Measurements from ENCODE around the gene ATXN7L3B. TPM values are rescaled to one million over a fixed set of nuclear protein-coding genes. Genes with fewer than 3 reads are reported as not detected.

ATXN7L3B gene
- total and polyA plus RNA-seq, 2 donors (not counting 3 experiments of a cell fraction or from before 2014, with no cell fraction given): 18.1 to 25.0 TPM

DNA sequence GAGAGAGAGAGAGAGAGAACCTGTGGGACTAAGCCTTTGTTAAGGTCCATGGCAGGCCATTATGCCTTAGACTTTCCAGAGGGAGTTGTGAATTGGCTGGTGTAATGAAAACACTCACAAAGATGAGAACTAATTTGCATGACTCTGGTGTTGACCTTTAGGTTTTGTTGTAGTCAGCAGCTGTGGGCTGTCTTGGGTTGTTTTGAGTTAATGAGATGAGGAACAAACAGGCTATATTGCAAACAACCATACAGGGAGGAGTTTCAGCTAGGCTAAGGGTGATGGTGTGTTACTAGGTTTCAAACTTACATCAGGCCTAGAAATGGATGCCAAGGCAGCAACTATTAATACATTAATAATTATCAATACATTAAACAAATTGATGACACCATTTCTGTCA, 26.3 kb downstream of the ATXN7L3B start:
- Histone ChIP-seq H3K9ac (replicated peaks; ENCODE audit: extremely low read depth, insufficient read depth, low read length) (no peak overlapping the region), H3K4me3 (replicated peaks in 1 of 3; ENCODE audit: insufficient read depth in 1 of 3, low read depth in 1 of 3, low read length in 3 of 3) (no peak overlapping the region), H3K9me3 (replicated peaks; ENCODE audit: control insufficient read depth, insufficient read depth, low read length) (no peaks in the 10 kb centered on the region), H3K9me1 (replicated peaks; ENCODE audit: control insufficient read depth, extremely low read depth, insufficient read depth, low read length) (no peaks in the 10 kb centered on the region), H3K4me1 (ENCODE audit: control insufficient read depth, extremely low read depth, insufficient read depth, low read length) (no peaks in the 10 kb centered on the region), H3K36me3 (ENCODE audit: control insufficient read depth in 2 of 2, extremely low read depth in 1 of 2, insufficient read depth in 2 of 2, low read length in 2 of 2) (no peaks in the 10 kb centered on the region), H2AFZ (ENCODE audit: low read depth, low read length) (no peak overlapping the region), H3K27ac (ENCODE audit: insufficient read depth, low read depth, low read length) (no peak overlapping the region), H4K20me1 (replicated peaks; ENCODE audit: control insufficient read depth, extremely low read depth, insufficient read depth, low read length) (no peaks in the 10 kb centered on the region), H3K27me3 (ENCODE audit: control insufficient read depth in 2 of 2, insufficient read depth in 2 of 2, low read length in 2 of 2) (no peaks in the 10 kb centered on the region), H3K79me2 (ENCODE audit: control insufficient read depth, insufficient read depth, low read length) (no peaks in the 10 kb centered on the region), H3K4me2 (ENCODE audit: insufficient read depth, low read length) (no peak overlapping the region)
- DNase-seq (ENCODE audit: low read depth, low spot score) (no peak), FAIRE-seq (no peak)
- BruUV-seq (replicated peaks): no TSS peak
- CTCF ChIA-PET: no interaction called here
- POLR2A ChIA-PET: no interaction called here
- TF ChIP-seq GATA2 (IDR thresholded peaks at IDR 0.05; ENCODE audit: insufficient read depth, insufficient read length, low read depth, low read length): no peak
- TF ChIP-seq, protein P1, sequence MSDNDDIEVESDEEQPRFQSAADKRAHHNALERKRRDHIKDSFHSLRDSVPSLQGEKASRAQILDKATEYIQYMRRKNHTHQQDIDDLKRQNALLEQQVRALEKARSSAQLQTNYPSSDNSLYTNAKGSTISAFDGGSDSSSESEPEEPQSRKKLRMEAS (IDR thresholded peaks at IDR 0.05; ENCODE audit: insufficient read depth, insufficient read length): no peak
- TF ChIP-seq FOS (IDR thresholded peaks at IDR 0.05; ENCODE audit: borderline replicate concordance, insufficient read depth, low read length): no peak
- no peak for TF ChIP-seq JUN (IDR thresholded peaks at IDR 0.05; ENCODE audit: borderline replicate concordance, insufficient read depth, insufficient read length, low read depth)
- TF ChIP-seq MYC (IDR thresholded peaks at IDR 0.05; ENCODE audit: low read depth, low read length): no peak
- dilution Hi-C loops (cut with MboI; ENCODE audit: extremely low pct_ligation_motif_present, low sequenced_read_pairs) (no loop called here), intact Hi-C loops (cut with micrococcal nuclease) (no loop called here)

DNA sequence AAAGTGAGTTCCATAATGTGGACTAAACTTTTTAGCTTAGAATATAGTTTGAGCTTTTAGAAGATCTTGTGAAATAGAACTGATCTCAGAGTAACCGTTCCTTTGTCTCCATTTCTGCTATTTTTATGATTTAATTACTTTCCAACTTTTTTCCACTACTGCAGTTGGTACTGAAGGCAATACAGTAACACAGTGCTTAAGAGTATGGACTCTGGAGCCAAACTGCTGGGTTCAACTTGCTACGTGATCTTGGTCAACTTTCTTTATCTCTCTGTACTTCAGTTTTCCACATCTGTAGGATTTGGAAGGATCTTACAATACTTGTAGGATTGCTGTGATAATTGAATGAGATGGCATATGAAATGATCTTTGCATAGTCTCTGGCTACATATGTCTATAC, 40.9 kb downstream of the ATXN7L3B start:
- no peaks in the 10 kb centered on the region for H3K9me1 ChIP-seq (replicated peaks; ENCODE audit: control insufficient read depth, extremely low read depth, insufficient read depth, low read length)
- no peak overlapping the region for H3K4me3 ChIP-seq (replicated peaks in 1 of 3; ENCODE audit: insufficient read depth in 1 of 3, low read depth in 1 of 3, low read length in 3 of 3)
- POLR2A ChIA-PET: no interaction called here
- intact Hi-C loops (cut with micrococcal nuclease): no loop called here
- dilution Hi-C loops (cut with MboI; ENCODE audit: extremely low pct_ligation_motif_present, low sequenced_read_pairs): no loop called here
- no peaks in the 10 kb centered on the region for H3K9me3 ChIP-seq (replicated peaks; ENCODE audit: control insufficient read depth, insufficient read depth, low read length)
- CTCF ChIA-PET: no interaction called here
- H4K20me1 ChIP-seq (replicated peaks; ENCODE audit: control insufficient read depth, extremely low read depth, insufficient read depth, low read length): no peaks in the 10 kb centered on the region
- H3K36me3 ChIP-seq (ENCODE audit: control insufficient read depth in 2 of 2, extremely low read depth in 1 of 2, insufficient read depth in 2 of 2, low read length in 2 of 2): no peaks in the 10 kb centered on the region
- no peak for DNase-seq (ENCODE audit: low read depth, low spot score)
- TF ChIP-seq, protein P2, sequence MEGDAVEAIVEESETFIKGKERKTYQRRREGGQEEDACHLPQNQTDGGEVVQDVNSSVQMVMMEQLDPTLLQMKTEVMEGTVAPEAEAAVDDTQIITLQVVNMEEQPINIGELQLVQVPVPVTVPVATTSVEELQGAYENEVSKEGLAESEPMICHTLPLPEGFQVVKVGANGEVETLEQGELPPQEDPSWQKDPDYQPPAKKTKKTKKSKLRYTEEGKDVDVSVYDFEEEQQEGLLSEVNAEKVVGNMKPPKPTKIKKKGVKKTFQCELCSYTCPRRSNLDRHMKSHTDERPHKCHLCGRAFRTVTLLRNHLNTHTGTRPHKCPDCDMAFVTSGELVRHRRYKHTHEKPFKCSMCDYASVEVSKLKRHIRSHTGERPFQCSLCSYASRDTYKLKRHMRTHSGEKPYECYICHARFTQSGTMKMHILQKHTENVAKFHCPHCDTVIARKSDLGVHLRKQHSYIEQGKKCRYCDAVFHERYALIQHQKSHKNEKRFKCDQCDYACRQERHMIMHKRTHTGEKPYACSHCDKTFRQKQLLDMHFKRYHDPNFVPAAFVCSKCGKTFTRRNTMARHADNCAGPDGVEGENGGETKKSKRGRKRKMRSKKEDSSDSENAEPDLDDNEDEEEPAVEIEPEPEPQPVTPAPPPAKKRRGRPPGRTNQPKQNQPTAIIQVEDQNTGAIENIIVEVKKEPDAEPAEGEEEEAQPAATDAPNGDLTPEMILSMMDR (IDR thresholded peaks at IDR 0.05; ENCODE audit: extremely low read depth in 1 of 2, insufficient read depth in 1 of 2, low read depth in 1 of 2, low read length in 2 of 2): no peak
- no peak for TF ChIP-seq JUN (IDR thresholded peaks at IDR 0.05; ENCODE audit: borderline replicate concordance, insufficient read depth, insufficient read length, low read depth)
- no peak for TF ChIP-seq MYC (IDR thresholded peaks at IDR 0.05; ENCODE audit: low read depth, low read length)
- TF ChIP-seq, protein P1 (IDR thresholded peaks at IDR 0.05; ENCODE audit: insufficient read depth, insufficient read length): no peak
- no peak for TF ChIP-seq EZH2 (IDR thresholded peaks at IDR 0.05; ENCODE audit: borderline replicate concordance, low read depth, low read length, severe bottlenecking)
- TF ChIP-seq FOS (IDR thresholded peaks at IDR 0.05; ENCODE audit: borderline replicate concordance, insufficient read depth, low read length): no peak
- TF ChIP-seq POLR2AphosphoS5 (IDR thresholded peaks at IDR 0.05; ENCODE audit: insufficient read depth, low read depth, low read length): no peak
- TF ChIP-seq GATA2 (IDR thresholded peaks at IDR 0.05; ENCODE audit: insufficient read depth, insufficient read length, low read depth, low read length): no peak
- no peak for TF ChIP-seq POLR2A (IDR thresholded peaks at IDR 0.05; ENCODE audit: low read depth, low read length)
- no peaks in the 10 kb centered on the region for H3K27me3 ChIP-seq (ENCODE audit: control insufficient read depth in 2 of 2, insufficient read depth in 2 of 2, low read length in 2 of 2)
- H3K4me1 ChIP-seq (ENCODE audit: control insufficient read depth, extremely low read depth, insufficient read depth, low read length): no peaks in the 10 kb centered on the region
- no peak overlapping the region for H3K9ac ChIP-seq (replicated peaks; ENCODE audit: extremely low read depth, insufficient read depth, low read length)
- no TSS peak for BruUV-seq (replicated peaks)
- no peaks in the 10 kb centered on the region for H3K79me2 ChIP-seq (ENCODE audit: control insufficient read depth, insufficient read depth, low read length)
- no peak overlapping the region for H2AFZ ChIP-seq (ENCODE audit: low read depth, low read length)
- no peak overlapping the region for H3K27ac ChIP-seq (ENCODE audit: insufficient read depth, low read depth, low read length)
- FAIRE-seq: no peak
- no peak overlapping the region for H3K4me2 ChIP-seq (ENCODE audit: insufficient read depth, low read length)

Data from endothelial cell of umbilical vein (primary cell).